G401.6 (cell line): ENCODE results near the gene PRMT1.

ENCODE experiments used
- FAIRE-seq: peaks from 2 replicates; lab custom pipeline; 2012; peaks lifted over from hg19 to GRCh38; lab: Jason Lieb, UNC

The PRMT1 gene

GRCh38 chr19:49727217-49728030 lies 50.4 kb downstream of the PRMT1 start:
- no peak for FAIRE-seq

GRCh38 chr19:49730166-49730565 lies 53.1 kb downstream of the PRMT1 start:
- no peak for FAIRE-seq
